Omental fat pad (tissue), 4 donors: ENCODE results near the gene PEX16. TPM values are rescaled to one million over a fixed set of nuclear protein-coding genes. Genes with fewer than 3 reads are reported as not detected.
A peak's percentile ranks its signal among the peaks of the same experiment; 100 is the strongest.
"Not testable (repeated sequence)": the region's sequence is repeated elsewhere in the genome, so short reads cannot be mapped to it uniquely, and the experiment has no call there.

Experiments
- ATAC-seq: fragments of 150-250 bp; one replicate; pipeline ENCODE4 v1.9.1; 2016; ENCODE audit warnings: mild to moderate bottlenecking, moderate library complexity; ENCODE audit not compliant: low FRiP score
- DNase-seq: peaks from one replicate; pipeline ENCODE4 v3.0.0-alpha.2; 2019; ENCODE audit warnings: low spot score
- total RNA-seq, 4 donors: library from RNA; depleted of rRNA; stranded (reverse); fragments of >200 nt; gene quantifications; one replicate each; pipeline ENCODE4 v1.1.0, GENCODE V29; 2016
- TF ChIP-seq, protein P1 (sequence below), 3 donors: fragments of 450-650 bp; IDR thresholded peaks; one replicate each; pipeline ENCODE4 v1.5.1; 2016 to 2017; ENCODE audit warnings: antibody characterized with exemption in 3 of 3, mild to moderate bottlenecking in 3 of 3, moderate library complexity in 2 of 3

The PEX16 gene
- total RNA-seq, 4 donors from 2014 or later = 20.1 to 25.0 (median 22.8) TPM

DNA sequence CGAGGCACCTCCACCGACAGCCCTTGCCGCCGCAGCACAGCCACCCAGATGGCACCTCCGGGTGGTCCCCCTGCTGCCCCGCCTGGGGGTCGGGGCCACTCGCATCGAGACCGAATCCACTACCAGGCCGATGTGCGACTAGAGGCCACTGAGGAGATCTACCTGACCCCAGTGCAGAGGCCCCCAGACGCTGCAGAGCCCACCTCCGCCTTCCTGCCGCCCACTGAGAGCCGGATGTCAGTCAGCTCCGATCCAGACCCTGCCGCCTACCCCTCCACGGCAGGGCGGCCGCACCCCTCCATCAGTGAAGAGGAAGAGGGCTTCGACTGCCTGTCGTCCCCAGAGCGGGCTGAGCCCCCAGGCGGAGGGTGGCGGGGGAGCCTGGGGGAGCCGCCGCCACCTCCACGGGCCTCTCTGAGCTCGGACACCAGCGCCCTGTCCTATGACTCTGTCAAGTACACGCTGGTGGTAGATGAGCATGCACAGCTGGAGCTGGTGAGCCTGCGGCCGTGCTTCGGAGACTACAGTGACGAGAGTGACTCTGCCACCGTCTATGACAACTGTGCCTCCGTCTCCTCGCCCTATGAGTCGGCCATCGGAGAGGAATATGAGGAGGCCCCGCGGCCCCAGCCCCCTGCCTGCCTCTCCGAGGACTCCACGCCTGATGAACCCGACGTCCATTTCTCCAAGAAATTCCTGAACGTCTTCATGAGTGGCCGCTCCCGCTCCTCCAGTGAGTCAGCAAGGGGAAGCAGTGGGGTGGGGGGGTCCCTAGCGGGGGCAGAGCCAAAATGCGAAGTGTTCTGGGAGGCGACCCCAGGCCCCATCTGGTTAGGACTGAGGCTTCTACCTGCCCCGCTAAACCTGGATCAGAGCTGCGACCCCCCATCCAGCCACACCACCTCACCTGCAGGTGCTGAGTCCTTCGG, 15.0 kb downstream of the PEX16 start:
- TF ChIP-seq, protein P1, sequence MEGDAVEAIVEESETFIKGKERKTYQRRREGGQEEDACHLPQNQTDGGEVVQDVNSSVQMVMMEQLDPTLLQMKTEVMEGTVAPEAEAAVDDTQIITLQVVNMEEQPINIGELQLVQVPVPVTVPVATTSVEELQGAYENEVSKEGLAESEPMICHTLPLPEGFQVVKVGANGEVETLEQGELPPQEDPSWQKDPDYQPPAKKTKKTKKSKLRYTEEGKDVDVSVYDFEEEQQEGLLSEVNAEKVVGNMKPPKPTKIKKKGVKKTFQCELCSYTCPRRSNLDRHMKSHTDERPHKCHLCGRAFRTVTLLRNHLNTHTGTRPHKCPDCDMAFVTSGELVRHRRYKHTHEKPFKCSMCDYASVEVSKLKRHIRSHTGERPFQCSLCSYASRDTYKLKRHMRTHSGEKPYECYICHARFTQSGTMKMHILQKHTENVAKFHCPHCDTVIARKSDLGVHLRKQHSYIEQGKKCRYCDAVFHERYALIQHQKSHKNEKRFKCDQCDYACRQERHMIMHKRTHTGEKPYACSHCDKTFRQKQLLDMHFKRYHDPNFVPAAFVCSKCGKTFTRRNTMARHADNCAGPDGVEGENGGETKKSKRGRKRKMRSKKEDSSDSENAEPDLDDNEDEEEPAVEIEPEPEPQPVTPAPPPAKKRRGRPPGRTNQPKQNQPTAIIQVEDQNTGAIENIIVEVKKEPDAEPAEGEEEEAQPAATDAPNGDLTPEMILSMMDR (IDR thresholded peaks at IDR 0.05) = no peak
- ATAC-seq (no peak), DNase-seq (no peak)

DNA sequence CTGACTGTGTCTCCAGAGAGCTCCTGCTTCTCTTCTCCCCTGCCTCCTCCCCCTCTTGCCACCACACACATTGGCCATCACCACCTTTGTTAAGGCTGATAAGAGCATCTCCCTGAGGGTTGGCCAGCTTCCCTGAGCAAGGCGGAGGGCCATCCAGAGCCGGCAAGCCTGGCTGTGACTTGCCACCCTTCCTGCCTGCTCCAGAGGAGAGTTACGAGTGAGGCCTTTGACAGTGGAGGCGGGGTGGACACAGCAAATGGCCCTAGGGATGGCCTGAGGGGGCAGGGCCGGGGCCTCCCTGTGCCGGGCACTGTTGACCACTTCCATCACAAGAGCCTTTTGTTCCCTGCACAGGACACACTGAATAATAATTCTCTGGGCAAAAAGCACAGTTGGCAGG, 16.1 kb downstream of the PEX16 start:
- TF ChIP-seq, protein P1 (IDR thresholded peaks at IDR 0.05) = no peak
- no peak for ATAC-seq
- DNase-seq = no peak

DNA sequence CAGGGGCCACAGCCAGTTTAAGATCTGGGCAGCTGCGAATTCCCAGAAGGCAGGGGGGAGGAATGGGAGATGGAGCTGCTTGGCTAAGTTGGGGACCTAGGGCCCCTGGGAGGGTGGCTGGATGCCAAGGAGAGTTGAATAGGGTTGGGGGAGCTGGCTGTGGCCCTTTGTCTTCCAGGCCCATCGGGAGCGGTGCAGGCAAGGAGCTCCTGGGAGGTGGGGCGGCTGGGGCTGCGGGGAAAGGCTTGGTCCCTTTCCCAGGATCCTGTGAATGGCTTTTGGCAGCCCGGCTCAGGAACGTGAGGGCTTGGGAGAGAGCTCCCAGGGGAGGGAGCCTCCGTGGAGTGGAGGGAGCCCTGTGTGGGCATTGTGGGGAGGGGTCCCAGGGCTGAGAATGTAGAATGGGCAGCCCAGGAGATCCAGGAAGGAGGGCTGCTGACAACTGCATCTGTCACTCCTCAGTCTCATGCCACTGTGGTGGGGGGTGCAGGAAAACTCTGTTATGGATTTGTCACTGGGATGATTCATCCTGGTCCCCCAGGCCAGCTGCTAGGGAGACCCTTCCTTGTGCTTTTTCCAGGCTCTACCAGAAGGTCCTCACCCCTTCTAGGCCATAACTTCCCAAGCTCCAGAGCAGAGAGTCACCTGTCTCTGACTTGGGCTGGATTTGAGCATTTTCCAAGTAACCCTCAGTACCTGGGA, 16.6 kb downstream of the PEX16 start:
- no peak for ATAC-seq
- DNase-seq = no peak
- TF ChIP-seq, protein P1 (IDR thresholded peaks at IDR 0.05) = no peak

GRCh38 chr11:45900175-45900800, 17.4 kb downstream of the PEX16 start:
- not testable (repeated sequence) for DNase-seq
- ATAC-seq = peak; percentile 3

DNA sequence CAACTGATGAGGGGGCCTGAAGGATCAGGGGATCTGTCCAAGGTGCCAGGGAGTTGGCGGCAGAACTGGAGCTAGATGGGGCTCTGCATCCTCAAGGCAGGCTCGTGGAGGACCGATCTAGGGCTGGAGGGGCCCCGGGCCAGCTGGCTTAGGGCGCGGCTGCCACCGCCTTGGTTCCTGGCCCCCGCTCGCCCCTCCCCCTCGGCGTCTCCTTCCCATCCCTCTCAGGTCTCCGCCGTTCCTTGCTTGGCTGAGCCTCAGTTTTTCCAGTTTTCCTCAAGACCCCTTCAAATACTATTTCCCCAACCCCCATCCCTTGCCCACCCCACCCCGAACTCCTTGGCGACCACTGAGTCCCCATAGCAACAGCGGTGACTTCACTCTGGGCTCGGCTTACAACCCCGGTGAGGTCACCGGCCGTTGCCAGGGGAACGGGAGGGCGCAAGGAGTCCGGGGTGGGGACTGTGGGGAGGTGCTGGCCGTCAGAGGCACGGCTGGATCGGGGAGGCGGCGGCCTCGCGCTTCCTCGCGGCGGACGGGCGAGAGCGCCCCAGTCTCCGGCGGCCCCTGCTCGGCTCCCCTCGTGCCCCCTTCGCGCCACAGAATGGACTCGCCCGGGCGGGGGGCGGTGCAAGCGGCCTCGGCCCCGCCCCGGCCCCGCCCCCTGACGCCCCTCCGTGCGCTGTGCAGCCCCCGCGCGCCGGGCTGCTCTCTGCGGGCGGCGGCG, 18.1 kb downstream of the PEX16 start:
- DNase-seq (peak; percentile 57), ATAC-seq (peak; percentile 88)

GRCh38 chr11:45899086-45899447, 18.6 kb downstream of the PEX16 start:
- no peak for DNase-seq
- TF ChIP-seq, protein P1 (IDR thresholded peaks at IDR 0.05) = no peak
- no peak for ATAC-seq

More for the DNA sequence above, 18.1 kb downstream of the PEX16 start:
- TF ChIP-seq, protein P1 (IDR thresholded peaks at IDR 0.05) = no peak

GRCh38 chr11:45897556-45897955, 20.1 kb downstream of the PEX16 start:
- ATAC-seq (no peak), DNase-seq (no peak)
- TF ChIP-seq, protein P1 (IDR thresholded peaks at IDR 0.05) = no peak
